Diencephalon (tissue), 1 donor: ENCODE measurements around the gene PLEKHD1. TPM values are rescaled to one million over a fixed set of nuclear protein-coding genes. Genes with fewer than 3 reads are reported as not detected.

Experiments
- total RNA-seq: library from RNA; depleted of rRNA; stranded (reverse); fragments of >200 nt; gene quantifications from one replicate; pipeline ENCODE4 v1.2.3, GENCODE V29; 2014

The PLEKHD1 gene
- total RNA-seq: 0.23 TPM

GRCh38 chr14:69484444-69485314 is at the start of gene PLEKHD1:
PLEKHD1 (plus strand) TSS chr14:69484728; CDS start chr14:69484966, 238 bp downstream.

GRCh38 chr14:69574263-69574953 is 89.9 kb downstream of the PLEKHD1 start, which contains the start of gene CCDC177:
CCDC177 (minus strand) TSS chr14:69574871; CDS start chr14:69573622, 1,249 bp downstream.

Other genes starting within 250 kb of the PLEKHD1 start
- 16.1 TPM for gene GALNT16, start 224.6 kb upstream of the PLEKHD1 start, total RNA-seq
- gene ERH, start 86.4 kb upstream of the PLEKHD1 start, total RNA-seq: 121 TPM
- gene SLC39A9, start 86.0 kb upstream of the PLEKHD1 start, total RNA-seq: 121 TPM
- gene CCDC177, start 90.1 kb downstream of the PLEKHD1 start, total RNA-seq: 5.3 TPM
- 7.4 TPM for gene SUSD6, start 126.9 kb downstream of the PLEKHD1 start, total RNA-seq